HG03442 (cell line): ENCODE measurements around the gene ATG10.
"Not testable (repeated sequence)": the region's sequence is repeated elsewhere in the genome, so short reads cannot be mapped to it uniquely, and the experiment has no call there.

Experiments used
- ATAC-seq: cut with Tn5 transposase; IDR thresholded peaks from one replicate; pipeline ENCODE4 v1.9.1; 2021; ENCODE audit warnings: mild to moderate bottlenecking, moderate library complexity; ENCODE audit not compliant: unreplicated experiment

Gene ATG10

GRCh38 chr5:82208371-82208770 is 236.5 kb downstream of the ATG10 start:
- no peak for ATAC-seq

DNA sequence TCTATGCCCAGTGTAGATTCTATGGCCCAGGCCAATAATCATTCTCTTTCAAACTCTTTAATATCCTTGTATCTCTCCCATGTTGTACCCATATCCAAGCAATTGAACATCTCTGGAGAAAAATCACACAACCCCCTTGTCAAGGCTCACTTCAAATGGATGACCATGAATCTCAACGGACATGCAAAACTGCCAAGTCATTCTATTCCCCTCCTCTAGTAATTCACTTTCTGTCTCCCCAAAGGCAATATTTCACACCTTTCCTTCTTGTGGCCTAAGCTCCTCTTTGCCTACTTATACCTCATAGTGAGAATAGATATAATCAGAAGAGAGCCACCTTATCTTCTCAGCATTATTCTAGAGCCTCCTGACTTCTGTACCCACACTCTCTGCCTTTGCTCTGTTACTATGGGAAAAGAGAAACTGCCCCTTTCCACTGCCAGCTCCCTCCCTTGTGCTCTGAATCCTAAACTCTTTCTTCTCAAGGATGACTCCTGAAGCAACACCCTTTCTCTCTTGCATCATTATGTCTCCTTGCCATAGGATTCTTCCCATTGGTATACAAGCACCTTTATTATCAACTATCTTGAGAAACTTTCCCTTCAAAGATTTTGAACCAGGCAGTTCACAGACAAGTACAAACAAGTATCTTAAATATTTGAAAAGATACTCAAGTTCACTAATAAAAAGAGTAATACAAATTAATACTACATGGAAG is 240.2 kb downstream of the ATG10 start:
- no peak for ATAC-seq

DNA sequence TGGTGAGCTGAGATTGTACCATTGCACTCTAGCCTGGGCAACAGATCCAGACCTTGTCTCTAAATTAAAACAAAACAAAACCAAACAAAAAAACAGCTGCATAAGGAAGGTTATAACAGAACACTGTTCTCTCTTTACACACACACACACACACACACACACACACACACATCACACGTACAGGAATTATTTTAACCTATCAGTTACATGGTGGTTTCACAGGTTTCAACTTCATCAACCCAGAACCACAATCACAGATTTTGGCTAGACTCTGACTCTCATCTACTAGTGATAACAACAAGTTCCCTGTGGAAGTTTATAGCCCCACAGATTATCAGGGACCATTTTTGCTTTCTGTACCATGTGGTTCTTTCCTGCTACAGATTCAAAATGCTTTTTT is 246.1 kb downstream of the ATG10 start:
- no peak for ATAC-seq

- no peak for ATAC-seq
Measured at GRCh38 chr5:82218374-82219156, 246.7 kb downstream of the ATG10 start.

- no peak for ATAC-seq
Measured at GRCh38 chr5:82221020-82221419, 249.2 kb downstream of the ATG10 start.

GRCh38 chr5:82222597-82223574 is 251.1 kb downstream of the ATG10 start:
- no peak for ATAC-seq

DNA sequence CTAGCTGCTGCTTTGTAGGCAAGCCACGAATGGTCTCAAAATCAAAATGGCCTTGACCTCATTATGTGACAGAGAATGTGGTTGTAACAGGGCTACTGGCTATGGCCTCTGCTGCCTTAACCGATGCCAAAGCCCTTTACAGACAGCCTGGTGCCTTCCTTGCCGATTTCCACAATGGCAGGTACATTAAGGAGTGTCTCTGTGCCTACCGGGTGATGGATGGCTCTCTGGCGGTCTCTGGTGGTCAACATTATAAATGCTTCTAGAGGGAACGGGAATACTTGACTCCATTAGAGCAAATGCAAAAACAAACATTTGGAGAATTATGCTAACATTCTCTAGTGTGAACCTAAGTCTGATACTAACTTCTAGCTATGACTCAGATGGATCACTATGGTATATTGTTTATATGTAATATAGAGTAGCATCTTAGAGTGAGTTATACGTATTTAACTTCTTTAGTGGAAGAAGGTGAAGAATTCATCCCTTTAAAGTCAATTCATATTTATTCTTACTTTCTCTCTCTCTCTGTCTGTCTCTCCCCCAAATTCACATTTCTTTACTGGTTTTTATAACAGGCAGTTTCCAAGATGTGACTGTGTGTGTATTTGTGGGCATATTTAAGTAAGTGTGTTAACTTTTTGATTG is 253.8 kb downstream of the ATG10 start:
- no peak for ATAC-seq

DNA sequence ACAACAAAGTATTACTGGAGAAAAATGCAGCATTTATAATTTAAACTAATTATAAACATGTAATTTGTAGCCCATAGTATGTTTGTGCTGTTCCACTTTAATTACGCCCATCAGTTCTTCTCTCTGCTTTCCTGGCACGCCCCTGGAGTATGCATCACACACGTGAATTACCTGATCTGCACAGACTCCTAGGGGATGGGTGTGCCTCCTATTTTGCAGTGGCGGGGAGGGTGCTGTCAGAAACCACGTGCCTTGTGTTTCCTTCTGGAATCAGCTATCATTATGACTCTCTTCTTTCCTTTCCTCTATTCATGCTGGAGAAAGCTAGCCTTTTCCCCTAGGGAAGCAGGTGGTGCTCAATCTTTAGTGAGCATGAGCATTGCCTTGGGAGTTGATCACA is 263.1 kb downstream of the ATG10 start:
- ATAC-seq = no peak

- ATAC-seq = no peak
Measured at GRCh38 chr5:82244151-82244550, 272.3 kb downstream of the ATG10 start.

GRCh38 chr5:82244854-82245635 is 273.2 kb downstream of the ATG10 start:
- ATAC-seq = no peak

DNA sequence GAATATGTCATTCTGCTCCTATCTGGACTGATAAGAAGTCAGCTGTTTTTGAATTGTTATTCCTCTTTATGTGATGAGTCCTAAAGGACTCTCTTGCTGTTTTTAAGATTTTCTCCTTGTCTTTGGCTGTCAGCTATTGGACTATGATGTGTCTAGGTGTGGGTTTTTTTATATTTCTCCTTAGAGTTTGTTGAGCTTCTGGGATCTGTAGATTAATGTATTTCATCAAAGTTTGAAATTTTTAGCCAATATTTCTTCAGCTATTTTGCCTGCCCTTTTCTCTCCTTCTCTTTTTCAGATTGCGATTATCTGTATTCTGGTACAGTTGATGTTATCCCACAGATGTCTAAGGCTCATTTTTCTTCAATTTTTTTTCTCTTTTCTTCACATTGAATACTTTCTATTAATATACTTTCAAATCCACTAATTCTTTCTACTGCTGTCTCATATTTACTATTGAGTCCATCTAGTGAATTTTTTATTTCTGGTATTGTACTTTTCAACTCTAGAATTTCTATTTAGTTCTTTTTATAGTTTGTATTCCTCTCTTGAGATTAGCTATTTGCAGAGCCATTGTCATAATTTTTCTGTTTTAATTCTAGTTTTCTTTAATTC is 275.2 kb downstream of the ATG10 start:
- ATAC-seq = no peak

- ATAC-seq = no peak
Measured at GRCh38 chr5:82252744-82253143, 280.9 kb downstream of the ATG10 start.

- ATAC-seq = no peak
Measured at GRCh38 chr5:82255844-82256243, 284.0 kb downstream of the ATG10 start.

DNA sequence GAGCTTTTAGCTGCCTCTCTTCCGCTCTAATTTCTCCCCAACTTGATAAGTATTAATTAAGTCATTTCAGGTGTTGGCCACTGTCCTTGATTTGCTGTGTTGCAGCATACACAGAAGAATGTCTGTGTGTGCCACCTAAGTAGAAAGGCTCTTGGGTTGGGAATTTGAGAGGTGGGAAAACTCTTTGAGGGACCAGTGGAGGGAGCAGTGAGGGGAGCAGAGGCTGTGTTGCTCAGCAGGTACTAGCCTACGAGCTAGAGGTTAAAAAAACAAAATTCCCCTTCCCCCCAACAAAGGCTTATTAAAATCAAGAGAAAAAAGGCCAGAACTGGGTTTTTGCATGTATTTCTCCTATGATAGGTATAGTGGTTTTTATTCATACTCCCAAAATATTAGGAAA is 285.4 kb downstream of the ATG10 start:
- no peak for ATAC-seq

DNA sequence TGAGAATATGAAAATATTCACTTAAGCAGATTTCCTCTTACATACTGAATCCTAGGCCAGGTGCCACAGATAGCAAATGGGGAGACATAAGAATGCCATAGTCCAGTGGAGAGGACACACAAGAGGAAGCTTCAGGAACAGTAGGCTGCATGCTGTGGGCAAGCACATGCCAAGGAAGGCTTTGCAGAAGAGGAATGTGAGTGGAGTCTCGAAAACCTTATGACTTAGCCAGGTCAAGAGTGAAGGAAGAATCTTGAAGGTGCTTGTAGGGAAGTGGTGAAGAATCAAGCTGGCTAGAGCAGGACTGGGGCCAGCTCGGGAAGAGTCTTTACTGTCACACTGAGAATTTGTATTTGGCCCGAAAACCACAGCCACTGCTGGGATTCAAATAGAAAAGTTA is 285.9 kb downstream of the ATG10 start:
- ATAC-seq = no peak

DNA sequence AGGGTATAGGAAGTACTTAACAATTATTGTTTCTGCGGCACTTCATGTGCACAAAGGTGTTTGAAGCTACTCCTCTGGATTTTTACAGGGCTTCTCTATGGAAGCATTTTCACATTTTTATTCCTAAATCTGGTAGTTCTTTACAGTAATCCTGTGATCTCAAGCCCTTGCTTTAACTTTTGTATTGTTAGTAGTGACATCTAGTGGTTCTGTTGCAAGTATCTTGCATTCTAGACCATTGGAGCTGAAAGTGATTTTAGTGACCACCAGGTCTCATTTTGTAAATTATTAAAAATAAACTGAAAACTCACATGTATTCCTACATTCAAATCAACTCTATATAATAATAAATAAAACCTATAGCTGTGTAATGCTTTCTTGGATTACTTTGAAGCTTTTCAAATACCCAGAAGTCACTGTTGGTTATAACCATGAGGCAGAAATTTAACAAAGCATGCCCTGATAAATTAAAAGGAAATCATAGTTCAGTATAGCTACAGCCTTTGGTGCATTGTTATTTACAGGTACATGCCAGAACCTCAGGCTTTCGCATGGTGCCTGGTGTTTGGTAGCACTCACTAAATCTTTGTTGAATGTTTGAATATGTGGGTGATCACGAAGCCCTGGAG is 287.5 kb downstream of the ATG10 start:
- no peak for ATAC-seq

GRCh38 chr5:82265047-82265446 is 293.2 kb downstream of the ATG10 start:
- ATAC-seq = no peak

- ATAC-seq = not testable (repeated sequence)
Measured at GRCh38 chr5:82267297-82267933, 295.6 kb downstream of the ATG10 start.

DNA sequence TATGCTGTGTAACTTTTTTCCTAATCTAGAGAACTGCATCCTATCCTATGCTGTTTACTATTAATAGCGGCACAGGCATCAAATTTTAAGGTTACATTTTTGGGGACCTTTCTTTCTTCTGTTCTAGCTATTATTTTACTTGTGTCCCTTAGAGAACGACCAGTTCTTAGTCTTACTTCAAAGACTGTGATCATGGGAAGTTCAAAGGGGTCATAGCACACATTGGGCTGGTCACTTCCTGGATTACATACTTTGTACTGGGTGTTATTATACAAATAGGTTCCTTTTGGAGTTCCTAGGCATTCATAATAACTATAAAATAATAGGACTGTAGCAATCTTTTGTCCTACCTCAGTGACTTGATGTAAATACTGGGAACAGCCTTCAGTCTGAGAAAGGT is 297.5 kb downstream of the ATG10 start:
- not testable (repeated sequence) for ATAC-seq
